Liver (tissue), 3 donors: ENCODE measurements around the gene GIGYF1.
A peak's percentile ranks its signal among the peaks of the same experiment; 100 is the strongest.

Source experiments
- CTCF ChIP-seq: fragments of 150-350 bp; IDR thresholded peaks from 2 replicates; pipeline ENCODE4 v1.5.1; 2017; ENCODE audit warnings: improper control_type of control experiment, low read depth, low read length; ENCODE audit not compliant: missing input control
- JUND ChIP-seq, 2 donors: IDR thresholded peaks; 2 replicates each; pipeline ENCODE4 v1.6.1; 2016; ENCODE audit warnings: antibody characterized with exemption in 2 of 2
- RXRA ChIP-seq, 2 donors: IDR thresholded peaks; 2 replicates each; pipeline ENCODE4 v1.6.1; 2017 to 2018; ENCODE audit warnings: antibody characterized with exemption in 2 of 2, mild to moderate bottlenecking in 1 of 2
- TAF1 ChIP-seq: conservative IDR thresholded peaks from 2 replicates; pipeline ENCODE4 v1.6.1; 2016; ENCODE audit warnings: antibody characterized with exemption, mild to moderate bottlenecking
- YY1 ChIP-seq: IDR thresholded peaks from 2 replicates; pipeline ENCODE4 v1.6.1; 2016; ENCODE audit warnings: antibody characterized with exemption, mild to moderate bottlenecking
- TF ChIP-seq, protein P1 (sequence below): IDR thresholded peaks from 2 replicates; pipeline ENCODE4 v1.6.1; 2016; ENCODE audit warnings: antibody characterized with exemption
- donor health status: healthy.
- donor health status: healthy.

DNA sequence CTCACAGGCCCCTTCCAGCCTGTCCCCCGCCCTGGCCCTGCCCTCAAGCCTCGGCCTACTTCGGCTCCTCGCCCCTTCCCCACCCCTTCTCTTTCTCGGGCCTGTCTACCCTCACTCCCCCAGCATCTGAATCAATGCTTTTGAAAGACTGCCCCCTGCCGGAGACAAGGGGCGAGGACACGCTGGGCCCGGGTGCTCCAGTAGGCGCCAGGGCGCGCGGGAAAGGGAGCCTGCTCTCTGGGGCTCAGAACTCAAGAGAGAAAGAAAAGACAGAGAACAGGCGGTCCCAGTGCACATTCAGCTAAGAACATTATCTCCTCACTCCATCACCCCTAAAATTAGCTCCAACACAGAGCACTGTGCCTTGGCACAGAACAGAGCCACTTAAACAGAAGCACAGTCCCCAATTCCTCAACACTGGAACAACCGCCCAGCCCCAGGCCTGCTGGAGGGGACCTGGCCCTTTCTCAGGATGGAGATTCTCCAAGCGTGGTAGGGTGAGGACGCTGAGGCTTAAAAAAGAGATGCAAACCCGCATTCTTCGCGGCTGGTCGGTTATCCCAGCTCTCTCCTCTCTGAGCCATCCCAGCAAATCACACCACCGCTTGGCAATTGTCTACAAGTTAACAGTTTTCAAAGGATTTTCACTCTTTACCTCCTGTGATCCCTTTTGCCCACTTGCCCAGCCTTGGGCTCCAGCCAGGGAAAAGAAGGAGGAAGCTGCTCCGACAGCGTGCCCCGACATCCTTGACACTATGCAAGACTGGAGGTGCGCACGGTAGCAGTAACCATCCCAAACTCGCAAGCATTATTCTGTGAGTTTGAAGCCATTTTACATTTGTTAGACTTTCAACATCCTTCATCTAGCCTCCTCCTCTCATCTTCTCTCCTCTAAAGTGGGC is 2.1 kb downstream of the GIGYF1 start:
- no peak for TF ChIP-seq JUND (IDR thresholded peaks at IDR 0.05)
- peak; percentile 93 for TF ChIP-seq CTCF
- no peak for TF ChIP-seq YY1
- TF ChIP-seq, protein P1, sequence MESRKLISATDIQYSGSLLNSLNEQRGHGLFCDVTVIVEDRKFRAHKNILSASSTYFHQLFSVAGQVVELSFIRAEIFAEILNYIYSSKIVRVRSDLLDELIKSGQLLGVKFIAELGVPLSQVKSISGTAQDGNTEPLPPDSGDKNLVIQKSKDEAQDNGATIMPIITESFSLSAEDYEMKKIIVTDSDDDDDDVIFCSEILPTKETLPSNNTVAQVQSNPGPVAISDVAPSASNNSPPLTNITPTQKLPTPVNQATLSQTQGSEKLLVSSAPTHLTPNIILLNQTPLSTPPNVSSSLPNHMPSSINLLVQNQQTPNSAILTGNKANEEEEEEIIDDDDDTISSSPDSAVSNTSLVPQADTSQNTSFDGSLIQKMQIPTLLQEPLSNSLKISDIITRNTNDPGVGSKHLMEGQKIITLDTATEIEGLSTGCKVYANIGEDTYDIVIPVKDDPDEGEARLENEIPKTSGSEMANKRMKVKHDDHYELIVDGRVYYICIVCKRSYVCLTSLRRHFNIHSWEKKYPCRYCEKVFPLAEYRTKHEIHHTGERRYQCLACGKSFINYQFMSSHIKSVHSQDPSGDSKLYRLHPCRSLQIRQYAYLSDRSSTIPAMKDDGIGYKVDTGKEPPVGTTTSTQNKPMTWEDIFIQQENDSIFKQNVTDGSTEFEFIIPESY = no peak
- no peak for TF ChIP-seq RXRA (IDR thresholded peaks at IDR 0.05)
- TF ChIP-seq TAF1 = no peak
